Osteocyte (in vitro differentiated cells): ENCODE data around the gene VMA21. TPM values are rescaled to one million over a fixed set of nuclear protein-coding genes. Genes with fewer than 3 reads are reported as not detected.

Experiments
- DNase-seq: peaks from one replicate; pipeline ENCODE4 v3.0.0; 2021; ENCODE audit warnings: mixed read lengths; ENCODE audit not compliant: unreplicated experiment; ENCODE audit errors: extremely low spot score
- H3K27ac Mint-ChIP-seq: one replicate; pipeline ENCODE4 v1.8.0; 2021; ENCODE audit warnings: mild to moderate bottlenecking, mixed read lengths; ENCODE audit not compliant: unreplicated experiment
- H3K27me3 Mint-ChIP-seq: one replicate; pipeline ENCODE4 v1.8.0; 2021; ENCODE audit warnings: mixed read lengths; ENCODE audit not compliant: unreplicated experiment
- H3K36me3 Mint-ChIP-seq: one replicate; pipeline ENCODE4 v1.8.0; 2021; ENCODE audit warnings: mixed read lengths; ENCODE audit not compliant: unreplicated experiment
- H3K4me1 Mint-ChIP-seq: one replicate; pipeline ENCODE4 v1.8.0; 2021; ENCODE audit warnings: mixed read lengths; ENCODE audit not compliant: unreplicated experiment
- H3K4me3 Mint-ChIP-seq: one replicate; pipeline ENCODE4 v1.8.0; 2021; ENCODE audit warnings: mild to moderate bottlenecking, moderate library complexity, mixed read lengths; ENCODE audit not compliant: unreplicated experiment
- H3K9me3 Mint-ChIP-seq: one replicate; pipeline ENCODE4 v1.8.0; 2021; ENCODE audit warnings: mixed read lengths; ENCODE audit not compliant: unreplicated experiment
- CTCF ChIP-seq: fragments of 200-600 bp; sonication (generic); IDR thresholded peaks from 2 replicates; pipeline ENCODE4 v1.5.0; 2021; ENCODE audit warnings: antibody characterized with exemption, mild to moderate bottlenecking, moderate library complexity
- long read RNA-seq: library from polyadenylated mRNA; unstranded; transcript quantifications from one replicate; pipeline ENCODE4 v2.0.0, GENCODE V29; 2021
- total RNA-seq: library from RNA; stranded (reverse); gene quantifications from 2 replicates; pipeline ENCODE4 v1.2.1, GENCODE V29; 2021

Gene VMA21
- total RNA-seq: 23.9 and 27.2 TPM in 2 replicates
- long read RNA-seq, full-length matches to known transcripts: 15 of 23 reads
- long read RNA-seq, partial matches to known transcripts: 0 of 23 reads
- long read RNA-seq, other reads (novel, unspliced or antisense): 8 of 23 reads

GRCh38 chrX:151396825-151397740, at the start of gene VMA21:
Gene VMA21 (plus strand): TSS chrX:151397206. CDS start chrX:151397309, 103 bp downstream.
- H3K27me3 Mint-ChIP-seq: no peaks in the 10 kb centered on the region
- peak within 1 kb of the TSS; percentile 81 for H3K4me3 Mint-ChIP-seq
- peak within 1 kb of the TSS; percentile 97 for H3K27ac Mint-ChIP-seq
- no peak for TF ChIP-seq CTCF
- H3K9me3 Mint-ChIP-seq: peaks cover 4% of the 10 kb centered on the region
- DNase-seq: peak; percentile 95
- peaks cover 18% of the 10 kb centered on the region for H3K4me1 Mint-ChIP-seq
- H3K36me3 Mint-ChIP-seq: no peaks in the 10 kb centered on the region

- H3K4me3 Mint-ChIP-seq: no peak overlapping the region
- H3K9me3 Mint-ChIP-seq: peaks cover 5% of the 10 kb centered on the region
- H3K27ac Mint-ChIP-seq: no peak overlapping the region
- no peak for DNase-seq
- peaks cover 8% of the 10 kb centered on the region for H3K27me3 Mint-ChIP-seq
- no peaks in the 10 kb centered on the region for H3K4me1 Mint-ChIP-seq
- no peaks in the 10 kb centered on the region for H3K36me3 Mint-ChIP-seq
- TF ChIP-seq CTCF: no peak
Measured at GRCh38 chrX:151359341-151359740, 37.7 kb upstream of the VMA21 start.

GRCh38 chrX:151359931-151360871, 36.8 kb upstream of the VMA21 start:
- no peaks in the 10 kb centered on the region for H3K4me1 Mint-ChIP-seq
- H3K27ac Mint-ChIP-seq: no peak overlapping the region
- DNase-seq: no peak
- H3K9me3 Mint-ChIP-seq: peaks cover 5% of the 10 kb centered on the region
- peak; percentile 59 for TF ChIP-seq CTCF
- H3K27me3 Mint-ChIP-seq: peaks cover 8% of the 10 kb centered on the region
- no peaks in the 10 kb centered on the region for H3K36me3 Mint-ChIP-seq
- no peak overlapping the region for H3K4me3 Mint-ChIP-seq

- H3K36me3 Mint-ChIP-seq: no peaks in the 10 kb centered on the region
- TF ChIP-seq CTCF: no peak
- DNase-seq: no peak
- H3K4me3 Mint-ChIP-seq: no peak overlapping the region
- peaks cover 9% of the 10 kb centered on the region for H3K9me3 Mint-ChIP-seq
- H3K27me3 Mint-ChIP-seq: peaks cover 8% of the 10 kb centered on the region
- no peaks in the 10 kb centered on the region for H3K4me1 Mint-ChIP-seq
- H3K27ac Mint-ChIP-seq: no peak overlapping the region
Measured at GRCh38 chrX:151363316-151363715, 33.7 kb upstream of the VMA21 start.
